ENCODE results near the gene PTMS.
A peak's percentile ranks its signal among the peaks of the same experiment; 100 is the strongest.

PTMS gene

GRCh38 chr12:6768437-6768914, 2.3 kb downstream of the PTMS start:
- no peak for TF ChIP-seq CTCF (IDR thresholded peaks at IDR 0.05)
- Histone ChIP-seq H3K9ac (no peak overlapping the region), H3K9me3 (ENCODE audit: control insufficient read depth, low read length) (no peaks in the 10 kb centered on the region), H3K4me2 (ENCODE audit: low read length) (peak overlapping the region; percentile 69), H3K4me3 (ENCODE audit: low read depth, low read length) (peak overlapping the region; percentile 71), H2AFZ (no peak overlapping the region), H3K27me3 (ENCODE audit: control insufficient read depth, insufficient read depth, low read length) (no peaks in the 10 kb centered on the region), H3K27ac (peak overlapping the region; percentile 91), H3K36me3 (ENCODE audit: control insufficient read depth, insufficient read depth, low read length) (no peaks in the 10 kb centered on the region), H3K4me1 (peaks cover 42% of the 10 kb centered on the region), H3K79me2 (peaks cover 5% of the 10 kb centered on the region)

DNA sequence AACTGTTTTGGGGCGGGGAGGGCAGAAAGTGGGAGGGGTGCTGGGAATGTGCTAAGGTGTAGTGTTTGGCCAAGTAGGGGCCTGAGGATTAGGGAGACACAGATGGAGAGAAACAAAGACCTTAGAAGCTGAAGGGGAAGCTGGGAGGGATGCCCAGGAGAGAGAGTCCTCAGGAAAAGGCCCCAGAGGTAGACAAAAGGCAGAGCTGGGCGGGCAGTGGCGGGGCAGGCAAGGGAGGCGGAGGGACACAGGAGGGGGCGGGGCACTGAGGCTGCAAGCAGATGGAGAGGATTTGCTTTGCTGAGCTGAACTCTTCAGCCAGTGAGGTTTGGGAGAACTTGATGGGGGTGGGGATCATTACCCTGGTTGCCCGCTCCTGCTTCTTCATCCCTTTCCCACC, 2.8 kb downstream of the PTMS start:
- Histone ChIP-seq H3K9me3 (ENCODE audit: control insufficient read depth, low read length) (no peaks in the 10 kb centered on the region), H3K27ac (peak overlapping the region; percentile 91), H3K36me3 (ENCODE audit: control insufficient read depth, insufficient read depth, low read length) (no peaks in the 10 kb centered on the region), H3K4me2 (ENCODE audit: low read length) (peak overlapping the region; percentile 69), H3K79me2 (peaks cover 5% of the 10 kb centered on the region), H2AFZ (no peak overlapping the region), H3K4me1 (peaks cover 37% of the 10 kb centered on the region), H3K9ac (no peak overlapping the region), H3K4me3 (ENCODE audit: low read depth, low read length) (peak overlapping the region; percentile 71), H3K27me3 (ENCODE audit: control insufficient read depth, insufficient read depth, low read length) (no peaks in the 10 kb centered on the region)
- no peak for TF ChIP-seq CTCF (IDR thresholded peaks at IDR 0.05)

GRCh38 chr12:6769666-6770065, 3.5 kb downstream of the PTMS start:
- H3K4me1 ChIP-seq = peaks cover 33% of the 10 kb centered on the region
- H3K9ac ChIP-seq = no peak overlapping the region
- peak overlapping the region; percentile 91 for H3K27ac ChIP-seq

DNA sequence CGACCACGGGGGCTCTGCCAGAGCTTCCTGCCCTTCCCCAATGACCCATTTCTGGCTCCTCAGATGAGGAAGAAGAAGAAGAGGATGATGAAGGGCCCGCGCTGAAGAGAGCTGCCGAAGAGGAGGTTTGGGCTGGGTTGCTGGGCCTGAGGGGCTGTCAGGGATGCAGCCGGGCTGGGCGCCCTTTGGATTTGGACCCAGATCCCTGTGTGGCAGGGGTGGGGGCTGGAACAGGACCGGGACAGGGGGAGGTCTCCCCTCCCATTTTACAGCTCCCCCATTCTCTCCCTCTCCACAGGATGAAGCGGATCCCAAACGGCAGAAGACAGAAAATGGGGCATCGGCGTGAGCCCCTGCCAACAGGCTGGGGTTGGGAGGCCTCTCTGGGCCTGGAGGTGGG, 3.9 kb downstream of the PTMS start:
- Histone ChIP-seq H2AFZ (no peak overlapping the region), H3K79me2 (peaks cover 5% of the 10 kb centered on the region), H3K4me2 (ENCODE audit: low read length) (no peak overlapping the region), H3K9me3 (ENCODE audit: control insufficient read depth, low read length) (no peaks in the 10 kb centered on the region), H3K4me1 (peaks cover 29% of the 10 kb centered on the region), H3K36me3 (ENCODE audit: control insufficient read depth, insufficient read depth, low read length) (no peaks in the 10 kb centered on the region), H3K9ac (no peak overlapping the region), H3K27ac (no peak overlapping the region), H3K4me3 (ENCODE audit: low read depth, low read length) (no peak overlapping the region), H3K27me3 (ENCODE audit: control insufficient read depth, insufficient read depth, low read length) (no peaks in the 10 kb centered on the region)
- no peak for TF ChIP-seq CTCF (IDR thresholded peaks at IDR 0.05)

More at GRCh38 chr12:6769666-6770065, 3.5 kb downstream of the PTMS start:
- Histone ChIP-seq H3K4me3 (ENCODE audit: low read depth, low read length) (peak overlapping the region; percentile 71), H3K36me3 (ENCODE audit: control insufficient read depth, insufficient read depth, low read length) (no peaks in the 10 kb centered on the region), H3K27me3 (ENCODE audit: control insufficient read depth, insufficient read depth, low read length) (no peaks in the 10 kb centered on the region), H2AFZ (no peak overlapping the region), H3K9me3 (ENCODE audit: control insufficient read depth, low read length) (no peaks in the 10 kb centered on the region), H3K4me2 (ENCODE audit: low read length) (no peak overlapping the region), H3K79me2 (peaks cover 5% of the 10 kb centered on the region)
- TF ChIP-seq CTCF (IDR thresholded peaks at IDR 0.05) = no peak

- H3K27me3 ChIP-seq (ENCODE audit: control insufficient read depth, insufficient read depth, low read length) = no peaks in the 10 kb centered on the region
- peak overlapping the region; percentile 50 for H3K27ac ChIP-seq
- H3K79me2 ChIP-seq = peaks cover 5% of the 10 kb centered on the region
Observed at GRCh38 chr12:6770600-6770999, 4.4 kb downstream of the PTMS start.

More at GRCh38 chr12:6770600-6770999, 4.4 kb downstream of the PTMS start:
- H3K9me3 ChIP-seq (ENCODE audit: control insufficient read depth, low read length) = no peaks in the 10 kb centered on the region
- peaks cover 24% of the 10 kb centered on the region for H3K4me1 ChIP-seq
- no peak overlapping the region for H3K9ac ChIP-seq
- no peak for TF ChIP-seq CTCF (IDR thresholded peaks at IDR 0.05)
- H2AFZ ChIP-seq = no peak overlapping the region
- no peak overlapping the region for H3K4me2 ChIP-seq (ENCODE audit: low read length)
- H3K4me3 ChIP-seq (ENCODE audit: low read depth, low read length) = no peak overlapping the region
- H3K36me3 ChIP-seq (ENCODE audit: control insufficient read depth, insufficient read depth, low read length) = no peaks in the 10 kb centered on the region

Measured in parathyroid adenoma (tissue), 2 donors.